ENCODE results near the gene PPP1R16B. TPM values are rescaled to one million over a fixed set of nuclear protein-coding genes. Genes with fewer than 3 reads are reported as not detected.

The PPP1R16B gene
- total and polyA plus RNA-seq, 2 of the 8 experiments (the other 6 are each of a cell fraction or from before 2014, with no cell fraction given) = 2.6 to 8.9 TPM

- H2BK120ac ChIP-seq (replicated peaks; ENCODE audit: low read depth, low read length) = no peak overlapping the region
- H3K4me3 ChIP-seq (ENCODE audit: extremely low read depth in 1 of 4, insufficient read depth in 2 of 4, low read depth in 3 of 4, low read length in 4 of 4) = no peak overlapping the region
- no peaks in the 10 kb centered on the region; the same call in 1 of the 2 replicates for H3K23me2 ChIP-seq (ENCODE audit: low read depth, low read length)
- no peak overlapping the region for H2BK5ac ChIP-seq (ENCODE audit: low read depth, low read length)
- H4K91ac ChIP-seq (replicated peaks; ENCODE audit: insufficient read length, low read length) = no peak overlapping the region
- peaks cover 0 to 3% of the 10 kb centered on the region in 2 experiments for H4K20me1 ChIP-seq (replicated peaks in 1 of 2; ENCODE audit: control insufficient read depth in 1 of 2, insufficient read depth in 2 of 2, low read length in 2 of 2)
- no peak overlapping the region for H3K9ac ChIP-seq (replicated peaks in 1 of 4; ENCODE audit: extremely low read depth in 1 of 4, low read depth in 3 of 4, low read length in 3 of 4)
- peaks cover 2 to 49% (median 21%) of the 10 kb centered on the region in 4 experiments; a peak in 7 of 8 replicates for H3K36me3 ChIP-seq (ENCODE audit: control insufficient read depth in 2 of 4, insufficient read depth in 4 of 4, low read length in 3 of 4)
- ChIA-PET POLR2A (ENCODE audit: partially characterized antibody) (no interaction called here), CTCF (ENCODE audit: partially characterized antibody) (interaction anchor here (1.8 to 3.3 kb wide), 2 partner anchors 12 to 27 kb away, joined by 6 to 25 read pairs; no protein-coding TSS in a partner anchor)
- H3K9me3 ChIP-seq (ENCODE audit: insufficient read depth in 2 of 2, low read depth in 1 of 2, low read length in 1 of 2) = no peaks in the 10 kb centered on the region
- WGBS, 2 experiments (ENCODE audit: extremely low coverage in 1 of 2, insufficient coverage in 1 of 2, insufficient read length in 1 of 2, insufficient replicate concordance in 2 of 2, low coverage in 1 of 2, low lambda C conversion rate in 2 of 2, missing lambda C conversion rate in 1 of 2) = 89% methylated on average over 1 of the region's 1 CpG; no CpG with 5 or more reads in 1 of the 2 experiments
- no peak overlapping the region for H3K27ac ChIP-seq (ENCODE audit: low read depth, low read length)
- no peak overlapping the region for H4K5ac ChIP-seq (ENCODE audit: insufficient read length, low read depth, low read length)
- no peaks in the 10 kb centered on the region for H3K27me3 ChIP-seq (replicated peaks in 1 of 4; ENCODE audit: control insufficient read depth in 3 of 4, extremely low read depth in 1 of 4, insufficient read depth in 3 of 4, low read length in 3 of 4)
- H3K4me1 ChIP-seq (replicated peaks in 1 of 4; ENCODE audit: control insufficient read depth in 3 of 4, insufficient read depth in 4 of 4, low read length in 3 of 4) = 0 out of 7 replicates have a peak, but pooled peaks cover 0 to 2% (median 0%) of the 10 kb centered on the region in 4 experiments
- H2AFZ ChIP-seq (ENCODE audit: low read length) = no peak overlapping the region
- H3K23ac ChIP-seq (ENCODE audit: insufficient read length) = no peak overlapping the region
- no peak overlapping the region for H2BK15ac ChIP-seq (ENCODE audit: low read length)
- no peak overlapping the region for H2BK20ac ChIP-seq (ENCODE audit: low read length)
- H3K4ac ChIP-seq (replicated peaks; ENCODE audit: insufficient read length, low read depth, low read length) = no peak overlapping the region
- no peak overlapping the region for H3K56ac ChIP-seq (replicated peaks; ENCODE audit: insufficient read length, low read depth, low read length)
- FAIRE-seq (no peak), DNase-seq (ENCODE audit: low read depth in 1 of 2, low spot score in 2 of 2) (no peak)
- H2AK5ac ChIP-seq (ENCODE audit: low read depth, low read length) = no peak overlapping the region
- H2BK12ac ChIP-seq (ENCODE audit: low read depth, low read length) = no peak overlapping the region
- no peak overlapping the region for H3K14ac ChIP-seq (ENCODE audit: insufficient read length)
- H3K4me2 ChIP-seq (ENCODE audit: insufficient read depth in 1 of 2, low read depth in 2 of 2, low read length in 2 of 2) = no peak overlapping the region
- no peak overlapping the region for H3K18ac ChIP-seq (ENCODE audit: extremely low read depth, low read length)
- H3K79me2 ChIP-seq (ENCODE audit: control insufficient read depth in 1 of 2, insufficient read depth in 2 of 2, low read length in 2 of 2) = no peaks in the 10 kb centered on the region
- no peak overlapping the region for H4K8ac ChIP-seq (ENCODE audit: extremely low read depth, insufficient read depth, low read length)
- H3K79me1 ChIP-seq (ENCODE audit: low read depth, low read length) = no peaks in the 10 kb centered on the region; the same call in 1 of the 2 replicates
- TF ChIP-seq YY1 (IDR thresholded peaks at IDR 0.05; ENCODE audit: low read depth, low read length) = no peak
- no peak for TF ChIP-seq RAD21 (IDR thresholded peaks at IDR 0.05 in 1 of 2, conservative IDR thresholded peaks at IDR 0.05 in 1 of 2; ENCODE audit: low read depth in 2 of 2, low read length in 2 of 2)
- no peak for TF ChIP-seq KDM4A (IDR thresholded peaks at IDR 0.05; ENCODE audit: low read depth, low read length, severe bottlenecking)
- no peak for TF ChIP-seq TCF12 (IDR thresholded peaks at IDR 0.05; ENCODE audit: low read depth, low read length)
- no peak for TF ChIP-seq ATF2 (IDR thresholded peaks at IDR 0.05; ENCODE audit: low read length)
- TF ChIP-seq POLR2A (IDR thresholded peaks at IDR 0.05; ENCODE audit: control extremely low read depth in 1 of 2, low read depth in 2 of 2, low read length in 2 of 2) = no peak
- no peak for TF ChIP-seq FOSL1 (IDR thresholded peaks at IDR 0.05; ENCODE audit: insufficient read depth, low read depth, low read length)
- TF ChIP-seq MAFK (IDR thresholded peaks at IDR 0.05; ENCODE audit: low read depth, low read length) = no peak
- TF ChIP-seq GTF2F1 (IDR thresholded peaks at IDR 0.05; ENCODE audit: borderline replicate concordance, low read depth, low read length) = no peak
- TF ChIP-seq POU5F1 (IDR thresholded peaks at IDR 0.05; ENCODE audit: low read depth, low read length) = no peak
- no peak for TF ChIP-seq CEBPB (IDR thresholded peaks at IDR 0.05; ENCODE audit: low read depth, low read length)
Observed at GRCh38 chr20:38763616-38764015, 41.9 kb upstream of the PPP1R16B start.
